ENCODE data around the gene KLHDC3. TPM values are rescaled to one million over a fixed set of nuclear protein-coding genes. Genes with fewer than 3 reads are reported as not detected.
A peak's percentile ranks its signal among the peaks of the same experiment; 100 is the strongest.

The KLHDC3 gene
- total and polyA plus RNA-seq, 11 donors, result 79.4 to 180 (median 102) TPM

DNA sequence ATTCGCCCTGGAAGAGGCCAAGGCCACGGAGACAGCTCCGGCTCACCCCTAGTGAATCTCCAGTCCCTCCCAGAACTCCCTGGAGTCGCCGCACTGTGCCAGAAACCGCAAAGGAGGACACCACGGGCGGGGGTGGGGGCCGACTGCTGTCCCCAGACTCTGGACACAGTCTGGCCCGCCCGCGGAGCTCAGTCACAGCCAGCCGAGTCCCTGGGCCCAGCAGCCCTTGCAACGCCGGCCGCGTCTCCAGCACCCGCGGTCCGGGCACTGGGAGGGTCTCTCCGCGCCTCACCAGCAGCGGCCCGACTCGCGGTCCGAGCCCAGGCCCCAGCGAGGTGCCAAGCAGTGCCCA, 35.6 kb upstream of the KLHDC3 start:
- peaks cover 0 to 36% (median 23%) of the 10 kb centered on the region in 12 donors for H3K4me1 ChIP-seq
- DNase-seq (peak in 4 of 5 donors; percentile 32 to 70 (median 52)), ATAC-seq (peak in 3 of 4 donors; percentile 13 to 53 (median 48))
- H3K4me3 ChIP-seq, result peak overlapping the region; percentile 61 to 99 (median 88)
- H3K27ac ChIP-seq, result peak overlapping the region; percentile 27 to 95 (median 91)
- 0 to 1% (median 1%) methylated on average over 14 to 28 of the region's 28 CpGs for WGBS, 4 donors
- TF ChIP-seq, protein P1, sequence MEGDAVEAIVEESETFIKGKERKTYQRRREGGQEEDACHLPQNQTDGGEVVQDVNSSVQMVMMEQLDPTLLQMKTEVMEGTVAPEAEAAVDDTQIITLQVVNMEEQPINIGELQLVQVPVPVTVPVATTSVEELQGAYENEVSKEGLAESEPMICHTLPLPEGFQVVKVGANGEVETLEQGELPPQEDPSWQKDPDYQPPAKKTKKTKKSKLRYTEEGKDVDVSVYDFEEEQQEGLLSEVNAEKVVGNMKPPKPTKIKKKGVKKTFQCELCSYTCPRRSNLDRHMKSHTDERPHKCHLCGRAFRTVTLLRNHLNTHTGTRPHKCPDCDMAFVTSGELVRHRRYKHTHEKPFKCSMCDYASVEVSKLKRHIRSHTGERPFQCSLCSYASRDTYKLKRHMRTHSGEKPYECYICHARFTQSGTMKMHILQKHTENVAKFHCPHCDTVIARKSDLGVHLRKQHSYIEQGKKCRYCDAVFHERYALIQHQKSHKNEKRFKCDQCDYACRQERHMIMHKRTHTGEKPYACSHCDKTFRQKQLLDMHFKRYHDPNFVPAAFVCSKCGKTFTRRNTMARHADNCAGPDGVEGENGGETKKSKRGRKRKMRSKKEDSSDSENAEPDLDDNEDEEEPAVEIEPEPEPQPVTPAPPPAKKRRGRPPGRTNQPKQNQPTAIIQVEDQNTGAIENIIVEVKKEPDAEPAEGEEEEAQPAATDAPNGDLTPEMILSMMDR (IDR thresholded peaks at IDR 0.05), result no peak
- no peak for TF ChIP-seq POLR2A (IDR thresholded peaks at IDR 0.05)
- H3K36me3 ChIP-seq, result peaks cover 0 to 13% (median 4%) of the 10 kb centered on the region in 9 donors
- no peaks in the 10 kb centered on the region for H3K9me3 ChIP-seq
- intact Hi-C loops (cut with DNase I), result loop anchor here in 4 of 10 donors (2.0 to 10.0 kb wide), 4 partner anchors 34 to 74 kb away; partner anchors contain the start of genes CNPY3 (in 2 of the 4), MEA1 (in 2 of the 4) and KLHDC3 (in 1 of the 4)
- no peaks in the 10 kb centered on the region for H3K27me3 ChIP-seq

GRCh38 chr6:42978839-42979522, 35.1 kb upstream of the KLHDC3 start, which contains the start of gene PEX6:
Gene PEX6, minus strand, starts transcription at chr6:42979181. Its CDS starts 31 bp downstream, at chr6:42979150.
- peaks cover 0 to 41% (median 28%) of the 10 kb centered on the region in 12 donors for H3K4me1 ChIP-seq
- peak within 1 kb of the TSS; percentile 27 to 95 (median 91) for H3K27ac ChIP-seq
- no peaks in the 10 kb centered on the region for H3K9me3 ChIP-seq
- peak in 1 of 2 donors; percentile 52 for TF ChIP-seq POLR2A (IDR thresholded peaks at IDR 0.05)
- TF ChIP-seq, protein P1 (IDR thresholded peaks at IDR 0.05), result no peak
- H3K27me3 ChIP-seq, result no peaks in the 10 kb centered on the region
- WGBS, 4 donors, result 0% methylated on average over 31 to 59 of the region's 59 CpGs
- intact Hi-C loops (cut with DNase I), result loop anchor here in 4 of 10 donors (2.0 to 10.0 kb wide), 4 partner anchors 33 to 74 kb away; partner anchors contain the start of genes CNPY3 (in 2 of the 4), MEA1 (in 2 of the 4) and KLHDC3 (in 1 of the 4)
- peaks cover 0 to 9% (median 2%) of the 10 kb centered on the region in 9 donors for H3K36me3 ChIP-seq
- ATAC-seq (peak; percentile 93 to 97 (median 96)), DNase-seq (peak; percentile 90 to 96 (median 94))
- peak within 1 kb of the TSS; percentile 61 to 99 (median 88) for H3K4me3 ChIP-seq

DNA sequence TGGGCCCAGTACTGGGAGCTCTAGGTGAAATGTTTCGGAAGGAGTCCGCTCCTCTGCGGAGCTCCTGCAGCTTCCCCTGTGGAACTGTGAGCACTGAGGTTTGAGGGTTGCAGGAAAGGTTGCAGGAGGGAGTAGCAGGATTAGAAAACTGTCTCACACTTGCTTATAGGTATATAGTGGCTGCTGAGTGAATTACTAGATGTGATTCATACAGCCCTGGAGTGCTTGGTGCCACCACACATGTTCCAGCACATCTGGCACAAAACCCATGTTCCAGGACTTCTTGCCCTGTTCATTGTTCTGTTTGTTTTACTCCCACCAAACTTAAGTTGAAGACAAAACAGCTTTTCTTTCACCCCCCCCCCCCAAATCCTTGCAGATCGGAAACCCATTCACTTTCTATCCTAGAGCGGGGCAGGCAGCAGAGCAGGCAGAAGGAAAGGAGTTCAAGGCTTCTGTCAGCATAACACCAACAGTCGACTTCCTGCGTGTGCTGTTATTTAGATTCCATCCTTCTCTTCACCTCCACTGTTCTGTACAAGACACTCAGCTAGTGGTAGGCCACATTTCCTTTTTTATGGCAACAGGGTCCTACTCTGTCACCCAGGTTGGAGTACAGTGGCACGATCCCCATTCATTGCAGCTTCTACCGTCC, 34.4 kb upstream of the KLHDC3 start:
- 37 to 46% (median 39%) methylated on average over 9 of the region's 9 CpGs for WGBS, 4 donors
- peaks cover 0 to 41% (median 28%) of the 10 kb centered on the region in 12 donors for H3K4me1 ChIP-seq
- peak overlapping the region; percentile 27 to 95 (median 91) for H3K27ac ChIP-seq
- H3K27me3 ChIP-seq, result no peaks in the 10 kb centered on the region
- no peaks in the 10 kb centered on the region for H3K9me3 ChIP-seq
- intact Hi-C loops (cut with DNase I), result loop anchor here in 6 of 10 donors (2.0 to 10.0 kb wide), 5 partner anchors 33 to 197 kb away; partner anchors contain the start of genes CNPY3 (in 3 of the 6), MEA1 (in 2 of the 6), BICRAL (in 1 of the 6) and KLHDC3 (in 1 of the 6)
- peak in 2 of 4 donors; percentile 3 to 4 for ATAC-seq
- DNase-seq, result no peak
- peak overlapping the region; percentile 61 to 99 (median 88) for H3K4me3 ChIP-seq
- no peak for TF ChIP-seq POLR2A (IDR thresholded peaks at IDR 0.05)
- TF ChIP-seq, protein P1 (IDR thresholded peaks at IDR 0.05), result no peak
- H3K36me3 ChIP-seq, result peaks cover 0 to 5% (median 0%) of the 10 kb centered on the region in 9 donors

Measured in heart left ventricle (tissue), 16 donors.